M059J (cell line): ENCODE data around the gene CENPN. TPM values are rescaled to one million over a fixed set of nuclear protein-coding genes. Genes with fewer than 3 reads are reported as not detected.

Experiments used
- DNase-seq: peaks from one replicate; pipeline ENCODE4 v3.0.0-alpha.2; 2012; ENCODE audit warnings: low read depth
- total RNA-seq: library from RNA; depleted of rRNA; stranded (reverse); fragments of >200 nt; shearing (Covaris generic); gene quantifications from 2 replicates; pipeline ENCODE4 v1.2.3, GENCODE V29; 2014; rRNA removed

CENPN gene
- total RNA-seq = 112 and 210 TPM in 2 replicates

- DNase-seq = peak; percentile 98
Measured at GRCh38 chr16:81006813-81007695, at the start of gene CENPN, which contains the start of gene CMC2. CENPN (plus strand) TSS chr16:81007214; CDS start chr16:81011940, 4,726 bp downstream. CMC2 (minus strand) TSS chr16:81006885; CDS start chr16:80997394, 9,491 bp downstream.

GRCh38 chr16:80958284-80958683 is 48.7 kb upstream of the CENPN start:
- no peak for DNase-seq

GRCh38 chr16:80962879-80963278 is 44.1 kb upstream of the CENPN start:
- no peak for DNase-seq

- DNase-seq = no peak
Measured at GRCh38 chr16:80964351-80964750, 42.7 kb upstream of the CENPN start.

GRCh38 chr16:80966617-80967016 is 40.4 kb upstream of the CENPN start:
- DNase-seq = no peak

- DNase-seq = peak; percentile 48
Measured at GRCh38 chr16:80968386-80969113, 38.5 kb upstream of the CENPN start.

- DNase-seq = no peak
Measured at GRCh38 chr16:80969114-80969484, 37.9 kb upstream of the CENPN start.

GRCh38 chr16:80971819-80972218 is 35.2 kb upstream of the CENPN start:
- no peak for DNase-seq

GRCh38 chr16:80972611-80973010 is 34.4 kb upstream of the CENPN start:
- DNase-seq = no peak

GRCh38 chr16:80973991-80974390 is 33.0 kb upstream of the CENPN start:
- DNase-seq = peak; percentile 59

GRCh38 chr16:80974649-80975376 is 32.2 kb upstream of the CENPN start:
- no peak for DNase-seq

GRCh38 chr16:80976946-80977345 is 30.1 kb upstream of the CENPN start:
- DNase-seq = no peak

- DNase-seq = no peak
Measured at GRCh38 chr16:80981103-80981502, 25.9 kb upstream of the CENPN start.

- no peak for DNase-seq
Measured at GRCh38 chr16:80982646-80983045, 24.4 kb upstream of the CENPN start.

GRCh38 chr16:80984124-80984892 is 22.7 kb upstream of the CENPN start:
- DNase-seq = no peak

- DNase-seq = no peak
Measured at GRCh38 chr16:80985611-80986010, 21.4 kb upstream of the CENPN start.

GRCh38 chr16:80986557-80986956 is 20.5 kb upstream of the CENPN start:
- no peak for DNase-seq

- no peak for DNase-seq
Measured at GRCh38 chr16:80988756-80989155, 18.3 kb upstream of the CENPN start.

- DNase-seq = peak; percentile 29
Measured at GRCh38 chr16:80989801-80990200, 17.2 kb upstream of the CENPN start.

GRCh38 chr16:80990577-80990976 is 16.4 kb upstream of the CENPN start:
- DNase-seq = no peak

GRCh38 chr16:80990978-80991377 is 16.0 kb upstream of the CENPN start:
- no peak for DNase-seq
